T47D (cell line): Measurements from ENCODE around the gene STRN.

Experiments
- DNase-seq, 2 experiments: peaks; one replicate each; pipeline versions ENCODE4 v3.0.0 to v3.0.0-alpha.2; 2011 to 2012; ENCODE audit warnings: low read depth in 1 of 2, low spot score in 1 of 2
- JUND ChIP-seq: IDR thresholded peaks from 2 replicates; pipeline ENCODE4 v1.6.1; 2012; ENCODE audit warnings: low read depth
- in situ Hi-C: cut with HindIII; loops from 2 replicates; pipeline ENCODE4 v1.10.0; 2016; ENCODE audit warnings: low sequenced_read_pairs, low pct_unique_long_range_greater_than_20kb

Gene STRN

DNA sequence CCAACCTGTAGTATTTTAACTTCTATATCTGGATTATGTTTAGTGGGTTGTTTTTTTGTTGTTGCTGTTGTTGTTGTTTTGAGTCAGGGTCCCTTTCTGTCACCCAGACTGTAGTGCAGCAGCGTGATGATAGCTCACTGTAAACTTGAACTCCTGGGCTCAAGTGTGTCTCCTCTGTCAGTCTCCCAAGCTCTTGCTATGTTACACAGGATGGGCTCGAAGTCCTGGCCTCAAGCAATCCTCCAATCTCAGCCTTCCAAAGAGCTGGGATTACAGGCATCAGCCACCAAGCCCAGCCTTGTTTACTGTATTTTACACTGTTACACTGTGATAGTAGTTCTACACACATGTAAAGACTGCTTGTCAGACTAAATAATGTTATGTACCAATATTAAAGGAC lies 9.7 kb upstream of the STRN start:
- no peak for DNase-seq
- TF ChIP-seq JUND: no peak
- in situ Hi-C loops: no loop called here

DNA sequence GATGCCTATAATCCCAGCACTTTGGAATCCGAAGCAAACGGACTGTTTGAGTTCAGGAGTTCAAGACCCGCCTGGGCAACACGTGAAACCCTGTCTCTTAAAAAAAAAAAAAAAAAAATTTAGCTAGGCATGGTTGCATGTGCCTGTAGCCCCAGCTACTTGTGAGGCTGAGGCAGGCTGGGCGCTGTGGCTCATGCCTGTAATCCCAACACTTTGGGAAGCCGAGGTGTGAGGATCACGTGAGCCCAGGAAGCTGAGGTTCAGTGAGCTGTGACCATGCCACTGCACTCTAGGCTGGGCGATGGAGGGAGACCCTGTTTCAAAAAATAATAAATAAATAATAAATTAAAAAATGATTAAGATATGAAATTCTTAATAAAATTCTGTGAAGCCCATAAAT lies 9.0 kb upstream of the STRN start:
- no peak for TF ChIP-seq JUND
- in situ Hi-C loops: no loop called here
- DNase-seq: no peak

DNA sequence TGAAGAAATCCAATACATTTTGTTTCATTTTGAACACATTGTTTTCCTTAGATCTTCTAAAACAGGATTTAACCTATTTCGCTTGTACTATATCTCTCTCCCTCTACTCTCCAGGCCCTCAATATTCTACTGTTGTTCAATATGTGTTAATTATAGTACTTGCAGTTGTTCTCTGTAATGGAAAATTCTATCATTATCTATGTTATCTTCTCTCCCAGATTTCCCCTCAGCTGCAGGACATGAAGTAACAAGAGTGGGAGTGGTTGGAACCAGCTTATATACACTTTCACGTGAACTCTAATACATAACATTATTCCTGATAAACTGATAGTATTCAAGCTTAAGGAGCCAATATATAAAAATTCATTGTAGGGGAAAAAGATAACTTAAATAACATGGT lies 7.0 kb upstream of the STRN start:
- no peak for DNase-seq
- in situ Hi-C loops: no loop called here
- TF ChIP-seq JUND: no peak

DNA sequence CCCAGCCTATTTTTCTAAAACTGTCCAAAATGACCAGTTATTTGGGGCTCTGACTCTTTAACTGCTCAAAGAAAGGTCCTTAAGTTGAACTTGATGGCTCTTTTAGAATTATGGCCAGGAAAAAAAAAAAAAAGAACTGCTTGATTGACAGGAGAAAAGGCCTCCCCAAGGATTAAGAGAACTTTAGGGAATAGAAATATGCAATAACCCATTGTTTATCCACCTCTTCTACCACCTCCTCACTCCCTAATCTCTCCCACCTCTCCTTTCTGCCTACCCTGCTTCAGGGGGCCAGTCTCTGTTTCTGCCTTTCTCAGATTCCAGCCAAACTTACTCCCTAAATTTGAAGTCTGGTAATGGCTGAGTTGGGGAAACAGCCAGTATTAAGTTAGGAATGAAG lies 5.7 kb upstream of the STRN start:
- DNase-seq: no peak
- in situ Hi-C loops: no loop called here
- no peak for TF ChIP-seq JUND

DNA sequence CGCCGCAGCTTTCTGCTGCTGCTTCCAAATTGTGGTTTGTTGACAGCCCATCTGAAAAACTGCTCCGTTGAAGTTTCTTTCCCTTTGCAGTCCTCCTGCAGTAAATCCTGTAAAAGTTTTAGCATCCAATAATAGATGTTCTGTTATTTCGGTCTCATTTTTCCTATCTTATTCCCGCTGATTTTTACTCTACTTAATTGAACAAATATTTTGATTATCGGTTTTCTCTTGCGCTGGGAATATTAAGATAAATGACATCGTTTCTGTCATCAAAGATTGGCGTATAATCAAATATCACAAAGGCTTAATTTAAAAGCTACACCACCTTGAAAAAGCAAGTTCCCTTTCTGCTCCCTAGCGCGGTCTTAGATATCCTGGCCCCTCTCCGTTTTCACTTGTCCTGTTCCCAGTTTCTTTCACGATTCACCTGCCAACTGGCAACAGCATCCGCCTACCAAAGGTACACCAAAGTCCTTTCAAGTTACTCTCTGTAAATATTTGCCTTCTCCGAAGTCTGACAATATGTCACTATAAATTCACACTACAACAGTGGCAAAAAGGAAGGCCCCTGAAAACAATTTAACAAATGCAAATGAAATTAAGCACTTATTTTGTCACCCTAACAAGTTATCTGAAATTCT lies 1.0 kb upstream of the STRN start:
- TF ChIP-seq JUND: no peak
- in situ Hi-C loops: no loop called here
- DNase-seq: peak in 1 of 2 experiments; percentile 35

DNA sequence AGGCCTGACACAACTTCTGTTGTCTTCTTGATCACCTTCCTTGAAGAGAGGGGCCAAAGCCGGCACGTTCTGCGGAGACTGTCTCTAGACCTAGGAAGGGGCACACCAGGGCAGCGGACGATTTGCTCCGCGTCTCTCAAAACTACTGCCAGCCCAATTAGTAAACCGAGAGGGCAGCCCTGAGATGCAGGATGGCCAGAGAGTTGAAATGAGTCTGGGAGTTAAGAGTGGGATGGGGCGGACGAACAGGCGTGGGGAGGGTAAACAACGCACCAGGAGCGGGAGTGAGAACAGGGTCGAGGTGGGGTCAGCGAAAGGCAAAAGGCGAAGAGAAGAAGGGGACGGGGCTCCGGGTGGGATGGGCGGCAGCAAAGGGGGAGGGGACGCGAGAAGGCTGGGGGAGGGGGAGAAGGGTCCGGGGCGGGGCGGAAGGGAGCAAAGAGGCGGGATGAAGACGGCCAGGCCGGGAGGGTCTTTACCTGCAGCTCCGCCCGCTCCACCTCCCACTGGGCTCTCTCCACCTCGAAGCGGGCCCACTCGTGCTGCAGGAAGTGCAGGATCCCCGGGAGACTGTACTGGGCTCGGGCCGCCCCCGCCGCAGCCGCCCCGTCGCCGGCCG lies 476 bp downstream of the STRN start:
- in situ Hi-C loops: no loop called here
- TF ChIP-seq JUND: no peak
- peak; percentile 7 to 23 for DNase-seq

DNA sequence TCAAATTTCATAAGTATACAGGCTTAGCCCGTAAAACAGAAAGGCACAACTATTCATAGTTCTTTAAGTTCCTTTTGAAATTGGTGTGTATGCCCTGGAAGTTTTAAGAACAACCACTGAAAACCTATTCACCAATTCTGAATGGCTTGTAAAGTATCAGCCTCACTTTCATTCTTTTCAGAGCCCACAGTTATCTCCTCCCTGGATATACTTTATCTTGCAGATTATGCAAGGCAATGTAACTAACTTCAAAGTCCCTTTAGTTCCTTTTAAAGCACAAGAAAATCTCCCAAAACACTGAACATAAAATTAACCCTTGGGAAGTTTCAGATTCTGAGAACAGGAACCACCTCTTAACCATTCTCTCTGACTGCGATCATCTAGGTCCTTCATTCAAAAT lies 1.1 kb downstream of the STRN start:
- no peak for TF ChIP-seq JUND

DNA sequence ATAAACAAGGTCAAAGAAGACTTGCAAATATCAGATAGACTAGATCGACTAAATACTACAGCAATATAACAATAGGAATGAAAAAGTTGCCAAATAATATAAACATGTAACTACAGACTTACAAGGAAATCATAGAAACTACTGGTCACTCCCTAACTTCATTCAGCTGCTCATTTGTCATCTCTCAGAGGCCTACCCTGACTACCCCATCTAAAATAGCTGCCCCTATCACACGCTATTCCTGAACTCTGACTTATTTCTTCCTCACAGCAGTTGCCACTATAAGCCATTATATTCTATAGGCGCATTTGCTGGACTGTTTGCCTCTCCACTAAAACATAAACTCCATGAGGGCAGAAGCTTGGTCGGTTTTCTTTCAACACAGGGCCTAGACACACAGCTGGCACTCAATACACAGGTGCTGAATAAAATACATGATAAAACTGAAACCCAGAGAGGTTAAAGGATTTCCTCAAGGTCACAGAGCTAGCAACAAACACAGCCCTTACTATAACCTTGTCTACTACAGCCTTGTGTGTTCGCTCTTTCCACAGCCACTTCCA lies 1.8 kb downstream of the STRN start:
- in situ Hi-C loops: no loop called here
- no peak for TF ChIP-seq JUND
- no peak for DNase-seq

More for the DNA sequence above, 1.1 kb downstream of the STRN start:
- DNase-seq: no peak
- in situ Hi-C loops: no loop called here

DNA sequence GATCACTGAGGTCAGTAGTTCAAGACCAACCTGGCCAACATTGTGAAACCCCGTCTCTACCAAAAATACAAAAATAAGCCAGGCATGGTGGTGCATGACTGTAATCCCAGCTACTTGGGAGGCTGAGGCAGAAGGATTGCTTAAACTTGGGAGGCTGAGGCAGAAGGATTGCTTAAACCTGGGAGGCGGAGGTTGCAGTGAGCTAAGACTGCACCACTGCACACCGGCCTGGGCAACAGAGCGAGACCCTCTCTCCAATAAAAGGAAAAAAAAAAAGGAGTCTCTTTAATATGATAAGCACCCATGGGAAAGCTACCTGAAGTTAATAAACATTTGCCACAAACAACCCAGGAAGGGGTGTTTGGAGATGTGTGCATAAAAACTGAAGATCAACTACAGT lies 2.6 kb downstream of the STRN start:
- no peak for TF ChIP-seq JUND
- in situ Hi-C loops: no loop called here
- no peak for DNase-seq

DNA sequence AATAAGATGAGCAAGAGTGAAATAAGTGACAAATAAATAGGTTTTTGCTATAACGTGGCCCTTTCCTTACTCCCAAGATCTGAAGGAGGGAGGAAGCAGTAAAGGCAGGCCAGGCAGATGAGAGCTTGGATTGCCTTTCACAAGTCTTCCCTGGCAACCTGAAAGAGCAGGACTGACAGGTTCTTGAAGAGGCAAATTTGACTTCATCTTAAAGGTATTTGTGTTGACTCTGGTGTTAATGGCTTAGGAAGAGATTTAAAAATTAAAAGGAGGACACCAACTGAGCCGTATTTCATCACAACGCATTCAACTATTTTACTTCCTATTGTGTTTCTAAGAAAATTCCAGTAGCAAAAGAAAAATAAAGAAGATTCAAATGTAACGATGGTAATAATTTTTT lies 3.2 kb downstream of the STRN start:
- peak; percentile 51; the same call in 1 of the 2 replicates for TF ChIP-seq JUND
- peak; percentile 24 to 93 for DNase-seq
- in situ Hi-C loops: no loop called here

DNA sequence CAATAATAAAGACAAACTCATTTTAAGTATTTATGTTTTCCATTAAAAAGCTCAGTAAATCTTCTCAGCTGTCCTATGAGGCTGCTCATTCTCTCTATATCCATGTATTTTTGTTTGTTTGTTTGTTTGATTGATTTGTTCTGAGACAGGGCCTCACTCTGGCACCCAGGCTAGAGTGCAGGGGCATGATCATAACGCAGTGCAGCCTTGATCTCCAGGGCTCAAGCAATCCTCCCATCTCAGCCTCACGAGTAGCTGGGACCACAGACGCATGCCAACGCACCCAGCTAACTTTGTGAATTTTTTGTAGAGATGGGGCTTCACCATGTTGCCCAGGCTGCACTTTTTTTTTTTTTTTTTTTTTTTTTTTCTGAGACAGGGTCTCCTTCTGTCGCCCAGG lies 5.6 kb downstream of the STRN start:
- no peak for DNase-seq
- in situ Hi-C loops: no loop called here
- TF ChIP-seq JUND: no peak

DNA sequence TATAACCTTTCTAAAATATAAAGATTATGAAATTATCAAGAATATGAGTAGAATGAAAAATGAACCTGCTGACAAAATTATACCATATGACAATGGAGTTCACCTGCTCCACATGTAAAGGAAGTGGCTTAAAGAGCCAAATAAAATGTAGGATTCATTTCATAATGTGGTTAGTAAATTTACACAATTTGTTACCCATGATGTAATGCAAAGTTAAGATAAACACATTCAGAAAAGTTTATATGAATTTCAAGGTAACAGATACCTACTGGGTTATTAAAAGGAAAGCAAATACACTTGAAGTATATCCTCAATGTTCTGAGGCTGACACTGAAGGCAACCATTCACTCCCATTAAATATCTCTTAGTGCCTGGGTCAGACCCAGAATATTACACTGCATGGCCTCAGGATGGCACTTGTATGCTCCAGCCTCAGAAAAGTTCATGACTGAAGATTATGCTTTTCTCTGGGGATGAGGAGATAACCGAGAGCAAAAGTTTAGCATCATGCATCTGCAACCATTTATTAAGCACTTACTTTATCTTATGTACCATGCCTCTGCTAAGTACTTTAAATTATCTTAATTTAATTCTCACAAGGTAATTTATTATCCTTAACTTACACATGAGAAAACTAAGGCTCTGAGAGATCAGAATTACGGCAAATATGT lies 6.2 kb downstream of the STRN start:
- no peak for DNase-seq
- no peak for TF ChIP-seq JUND
- in situ Hi-C loops: no loop called here

DNA sequence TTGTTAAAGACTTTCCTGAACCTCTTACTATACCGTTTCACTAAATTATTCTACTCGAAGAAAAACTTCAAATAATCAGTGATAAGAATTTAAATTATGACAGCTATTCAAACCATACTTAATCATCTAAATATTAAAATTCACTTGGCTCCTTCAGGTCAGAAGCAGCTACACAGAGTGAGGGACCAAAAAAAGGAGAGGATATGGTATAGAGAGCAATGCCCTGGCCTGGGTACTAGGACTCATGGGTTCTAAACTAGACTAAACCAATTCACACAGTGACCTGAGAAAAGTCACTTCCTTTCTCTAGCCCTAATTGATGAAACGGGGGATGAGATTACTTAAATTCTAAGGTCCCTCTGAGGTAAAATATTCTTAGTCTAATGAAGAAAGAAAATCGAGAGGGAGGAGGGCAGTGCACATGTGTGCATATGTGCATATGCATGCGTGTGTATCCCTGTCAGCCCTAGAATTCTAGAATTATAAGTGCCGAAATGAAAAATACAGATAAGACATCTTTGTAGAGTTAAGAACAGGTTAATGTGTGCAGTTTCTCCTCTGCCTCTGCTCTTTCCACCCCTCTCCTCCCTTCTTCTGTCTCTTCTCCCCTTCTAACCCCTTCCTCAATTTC lies 11.2 kb downstream of the STRN start:
- in situ Hi-C loops: no loop called here
- no peak for DNase-seq
- no peak for TF ChIP-seq JUND
